HG03039 (cell line): ENCODE results near the gene NEUROG3.

Experiments
- ATAC-seq: cut with Tn5 transposase; IDR thresholded peaks from one replicate; pipeline ENCODE4 v1.9.1; 2021; ENCODE audit warnings: mild to moderate bottlenecking, moderate library complexity; ENCODE audit not compliant: unreplicated experiment

Gene NEUROG3

DNA sequence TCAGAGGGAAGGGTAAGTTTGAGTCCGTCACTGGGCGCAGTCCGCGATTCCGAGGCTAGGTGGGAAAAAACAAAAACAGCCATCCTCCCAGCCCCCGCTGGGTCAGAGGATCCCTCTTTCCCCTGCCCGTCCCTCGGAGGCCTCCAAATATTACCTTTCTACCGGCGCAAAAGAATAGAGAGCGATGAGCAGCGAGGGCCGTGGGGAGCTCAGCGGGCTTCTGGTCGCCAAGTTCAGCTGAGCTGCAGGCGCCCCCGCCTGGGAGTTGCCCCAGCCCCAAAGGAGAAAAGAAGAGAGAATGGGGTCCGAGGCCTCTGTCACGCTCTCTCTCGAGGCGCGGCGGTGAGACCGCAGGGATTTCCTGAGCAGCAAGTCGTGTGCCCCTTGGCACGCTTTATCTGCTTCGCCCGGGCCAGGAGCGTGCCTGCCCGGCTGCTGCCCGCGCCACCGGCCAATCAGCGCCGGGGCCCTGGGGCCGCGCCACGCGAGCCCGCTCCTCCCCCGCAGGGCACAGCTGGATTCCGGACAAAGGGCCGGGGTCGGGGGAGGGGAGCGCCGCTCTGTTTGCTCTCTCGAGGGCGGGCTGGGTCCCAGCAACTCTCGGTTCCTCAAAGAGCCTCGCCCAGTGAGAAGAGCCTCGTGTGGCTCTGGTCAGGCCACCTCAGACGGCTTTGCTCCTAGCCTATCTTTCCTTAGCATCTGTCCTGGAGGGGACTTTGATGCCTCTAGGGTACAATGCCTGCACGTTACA lies at the start of gene NEUROG3:
Gene NEUROG3, minus strand, starts transcription at position 367 of the 751 bp plus-strand sequence. CDS start 379 bp downstream, outside the sequence.
- ATAC-seq = no peak

GRCh38 chr10:69620625-69621024 lies 47.4 kb upstream of the NEUROG3 start:
- no peak for ATAC-seq

- ATAC-seq = no peak
Measured at GRCh38 chr10:69619626-69620025, 46.4 kb upstream of the NEUROG3 start.

DNA sequence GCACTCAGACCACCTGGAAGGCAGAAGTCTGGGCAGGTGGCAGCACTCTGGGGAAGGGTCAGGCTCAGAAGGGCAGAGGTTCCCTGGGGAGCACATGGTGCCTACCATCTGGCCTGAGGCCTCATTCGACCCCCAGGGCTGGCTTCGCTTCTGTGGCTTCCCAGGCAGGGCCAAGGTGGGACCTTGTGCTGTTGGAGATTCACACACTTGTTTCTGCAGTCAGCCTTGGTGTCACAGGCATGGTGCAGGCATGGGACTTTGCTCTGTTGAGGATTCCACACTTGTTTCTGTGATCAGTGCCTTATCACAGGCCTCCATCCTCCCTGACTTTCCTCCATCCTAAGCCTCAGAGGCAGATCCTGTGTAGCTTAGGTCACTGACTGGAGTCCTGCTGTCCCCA lies 45.5 kb upstream of the NEUROG3 start:
- no peak for ATAC-seq

DNA sequence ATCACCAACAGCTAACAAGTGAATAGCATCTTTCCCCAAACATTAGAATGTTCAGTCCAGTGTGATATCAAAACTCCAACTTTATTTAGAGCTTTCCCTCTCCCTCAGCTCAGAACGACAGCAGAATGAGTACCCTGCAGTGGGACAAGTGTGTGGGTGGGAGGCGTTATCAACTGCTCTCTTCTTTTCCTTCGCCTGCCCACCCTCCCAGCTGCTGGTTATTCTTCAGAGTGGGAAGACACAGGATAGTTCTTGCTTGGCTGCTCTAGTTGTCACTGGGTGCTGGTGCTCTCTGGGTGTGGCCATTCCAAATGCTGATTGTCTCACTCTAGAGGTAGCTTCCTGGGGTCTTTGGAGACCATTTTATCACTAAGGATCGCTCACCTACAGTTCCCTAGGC lies 43.1 kb upstream of the NEUROG3 start:
- ATAC-seq = no peak

- ATAC-seq = no peak
Measured at GRCh38 chr10:69614130-69614529, 40.9 kb upstream of the NEUROG3 start.

GRCh38 chr10:69612760-69613159 lies 39.5 kb upstream of the NEUROG3 start:
- no peak for ATAC-seq

GRCh38 chr10:69609077-69609476 lies 35.9 kb upstream of the NEUROG3 start:
- ATAC-seq = no peak

- ATAC-seq = no peak
Measured at GRCh38 chr10:69600761-69601330, 27.6 kb upstream of the NEUROG3 start.

DNA sequence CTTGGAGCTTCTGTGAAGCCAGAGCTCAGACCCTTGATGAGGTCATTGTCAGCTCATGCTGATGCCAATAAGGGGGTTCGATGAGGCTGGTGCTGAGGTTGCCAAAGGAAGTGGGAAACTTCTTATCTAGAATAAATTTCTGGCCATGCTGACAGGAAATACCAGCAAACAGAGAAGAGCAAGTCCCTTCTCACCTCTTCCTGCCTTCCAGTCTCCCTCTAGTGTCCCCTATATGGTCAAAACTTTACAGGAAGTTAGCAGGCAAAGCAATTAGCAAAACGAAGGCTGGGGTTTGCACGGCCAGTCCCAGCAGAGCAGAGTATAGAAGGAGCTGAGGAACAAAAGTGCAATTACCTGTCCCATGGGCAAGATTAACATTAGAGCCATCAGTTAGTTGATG lies 15.1 kb upstream of the NEUROG3 start:
- ATAC-seq = no peak

DNA sequence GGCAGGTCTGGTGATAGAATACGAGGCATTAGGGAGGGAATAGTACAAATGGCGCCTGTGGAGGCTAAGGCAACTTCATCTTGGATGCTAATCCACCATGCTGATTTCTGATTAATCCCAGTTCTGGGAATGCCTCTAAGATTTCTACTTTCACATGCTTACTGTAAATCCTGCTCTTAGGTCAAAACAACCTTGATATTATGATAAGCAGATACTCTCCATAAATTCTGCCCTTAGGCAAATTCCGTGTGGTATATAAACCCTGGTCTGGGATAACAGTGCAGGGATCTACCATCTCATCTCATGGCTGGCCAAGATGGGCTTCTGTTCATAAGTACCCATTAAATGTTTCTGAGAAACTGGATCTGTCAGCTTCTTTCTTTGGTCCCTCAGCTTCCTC lies 11.4 kb upstream of the NEUROG3 start:
- no peak for ATAC-seq

- no peak for ATAC-seq
Measured at GRCh38 chr10:69583106-69583505, 9.9 kb upstream of the NEUROG3 start.

DNA sequence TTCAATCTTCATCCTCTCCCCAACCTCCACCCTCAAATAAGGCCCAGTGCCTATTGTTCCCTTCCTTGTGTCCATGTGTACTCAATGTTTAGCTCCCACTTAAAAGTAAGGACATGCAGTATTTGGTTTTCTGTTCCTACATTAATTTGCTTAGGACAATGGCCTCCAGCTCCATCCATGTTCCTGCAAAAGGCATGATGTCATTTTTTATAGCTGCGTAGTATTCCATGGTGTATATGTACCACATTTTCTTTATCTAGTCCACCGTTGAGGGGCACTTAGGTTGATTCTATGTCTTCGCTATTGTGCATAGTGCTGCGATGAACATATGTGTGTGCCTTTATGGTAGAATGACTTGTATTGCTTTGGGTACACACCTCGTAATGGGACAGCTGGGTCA lies 7.2 kb upstream of the NEUROG3 start:
- no peak for ATAC-seq

DNA sequence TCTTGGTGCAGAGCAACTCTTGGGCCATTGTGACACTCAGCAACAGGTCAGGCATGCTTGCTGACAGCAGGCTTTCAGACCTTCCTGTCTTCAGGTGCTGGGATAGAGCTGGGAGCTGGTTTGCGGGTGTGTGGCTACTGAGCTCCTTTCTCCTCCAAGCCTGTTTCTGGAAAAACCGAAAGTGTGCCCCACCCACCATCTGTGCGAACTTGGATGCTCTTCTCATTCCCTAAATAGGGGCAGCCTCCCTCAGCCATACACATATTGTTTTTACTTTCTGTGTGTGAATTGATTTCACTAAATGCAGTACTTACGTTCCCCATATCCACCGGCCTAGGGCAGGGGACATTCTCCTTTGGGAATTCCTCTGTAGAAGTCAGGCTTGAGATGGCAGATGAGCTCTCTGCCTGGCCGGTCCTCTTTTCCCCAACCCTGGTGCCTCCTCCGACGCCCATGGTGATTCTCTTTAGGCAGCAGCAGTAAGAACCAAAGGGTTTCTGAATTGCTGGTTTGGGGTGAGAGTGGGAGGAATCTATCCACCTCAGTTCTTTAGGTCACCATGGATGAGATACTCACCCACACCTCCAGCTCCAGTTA lies 6.3 kb upstream of the NEUROG3 start:
- ATAC-seq = no peak

GRCh38 chr10:69578508-69578991 lies 5.3 kb upstream of the NEUROG3 start:
- no peak for ATAC-seq

DNA sequence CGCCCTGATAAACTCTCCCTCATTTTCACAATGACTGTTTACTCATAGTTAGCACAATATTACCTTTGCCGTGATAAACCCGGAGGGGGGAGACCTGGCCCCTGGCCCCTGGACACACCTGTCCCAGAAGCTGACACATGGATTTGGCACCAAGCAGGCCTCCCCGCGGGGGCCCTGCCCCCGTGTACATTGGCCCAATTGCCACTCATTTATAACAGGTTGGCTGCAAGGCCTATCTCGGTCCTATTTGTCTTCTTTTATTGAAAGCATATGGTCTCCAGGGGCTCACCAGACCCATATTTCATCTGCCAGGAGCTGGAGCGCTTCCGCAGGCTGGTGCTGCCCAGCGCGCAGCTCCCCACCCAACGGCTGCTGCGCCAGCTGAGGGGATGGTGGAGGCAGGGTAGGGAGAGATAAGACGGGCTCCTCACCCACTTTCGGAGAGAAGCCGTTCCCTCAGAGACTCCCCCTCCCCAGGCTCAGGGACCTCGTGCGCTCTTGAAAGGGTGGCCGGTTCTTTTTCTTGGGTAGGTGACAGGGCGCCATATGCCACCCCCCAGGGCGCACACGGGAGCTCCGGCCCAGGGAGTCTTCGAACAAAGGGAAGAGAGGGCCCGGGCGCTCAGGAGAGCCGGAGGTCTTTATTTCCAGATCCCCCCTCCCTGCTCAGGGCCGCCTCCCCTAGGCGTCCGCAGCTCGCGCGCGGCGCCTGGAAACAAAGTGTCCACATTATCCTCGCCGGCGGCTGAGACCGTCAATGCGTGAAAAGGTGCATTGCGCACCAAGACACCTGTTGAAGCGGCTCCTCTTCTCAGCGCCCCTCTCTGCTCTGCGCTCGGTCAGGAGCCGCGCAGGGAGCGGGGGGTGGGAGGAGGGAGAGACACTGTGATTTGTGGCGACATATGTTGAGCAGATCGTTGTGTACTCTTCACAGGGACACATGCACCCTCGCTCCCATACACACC lies 4.3 kb upstream of the NEUROG3 start:
- no peak for ATAC-seq

DNA sequence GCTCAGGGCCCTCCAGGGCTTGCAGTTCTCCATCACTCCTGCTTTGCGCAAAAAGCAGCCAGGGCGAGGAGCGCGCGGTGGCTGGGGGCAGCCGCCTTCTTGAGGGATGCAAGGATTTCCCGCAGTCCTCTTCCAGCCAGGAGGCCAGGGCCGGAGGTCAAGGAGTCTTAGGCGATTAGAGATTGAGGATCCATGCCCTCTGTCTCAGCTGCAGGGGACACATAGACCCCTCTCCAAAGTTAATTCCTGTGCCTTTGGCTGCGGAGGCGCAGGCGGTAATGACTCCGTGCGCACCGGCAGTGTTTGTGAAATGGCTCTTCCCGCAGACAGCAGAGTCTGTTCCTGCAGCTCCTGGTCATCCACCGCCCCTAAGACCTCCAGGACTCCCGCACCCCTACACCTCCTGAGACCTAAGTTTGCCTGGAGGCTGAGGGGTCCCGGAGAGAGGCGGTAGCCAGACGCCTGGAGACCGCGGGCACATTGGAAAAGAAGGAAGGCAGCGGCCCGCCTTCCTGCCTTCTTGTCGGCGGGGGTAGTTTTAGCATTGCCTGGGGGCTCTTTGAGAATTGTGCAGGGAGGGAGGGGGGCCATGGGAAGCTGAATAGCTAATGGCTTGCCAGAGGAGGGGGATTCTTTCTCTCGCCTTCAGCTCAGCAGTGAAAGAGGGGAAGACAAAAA lies 3.3 kb upstream of the NEUROG3 start:
- ATAC-seq = no peak

- ATAC-seq = no peak
Measured at GRCh38 chr10:69575164-69575722, 2.0 kb upstream of the NEUROG3 start.

GRCh38 chr10:69574571-69574978 lies 1.4 kb upstream of the NEUROG3 start:
- no peak for ATAC-seq
